Measurements from ENCODE around the gene HACD3. TPM values are rescaled to one million over a fixed set of nuclear protein-coding genes. Genes with fewer than 3 reads are reported as not detected.

Gene HACD3, protein sequence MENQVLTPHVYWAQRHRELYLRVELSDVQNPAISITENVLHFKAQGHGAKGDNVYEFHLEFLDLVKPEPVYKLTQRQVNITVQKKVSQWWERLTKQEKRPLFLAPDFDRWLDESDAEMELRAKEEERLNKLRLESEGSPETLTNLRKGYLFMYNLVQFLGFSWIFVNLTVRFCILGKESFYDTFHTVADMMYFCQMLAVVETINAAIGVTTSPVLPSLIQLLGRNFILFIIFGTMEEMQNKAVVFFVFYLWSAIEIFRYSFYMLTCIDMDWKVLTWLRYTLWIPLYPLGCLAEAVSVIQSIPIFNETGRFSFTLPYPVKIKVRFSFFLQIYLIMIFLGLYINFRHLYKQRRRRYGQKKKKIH
- 207 TPM for total RNA-seq

DNA sequence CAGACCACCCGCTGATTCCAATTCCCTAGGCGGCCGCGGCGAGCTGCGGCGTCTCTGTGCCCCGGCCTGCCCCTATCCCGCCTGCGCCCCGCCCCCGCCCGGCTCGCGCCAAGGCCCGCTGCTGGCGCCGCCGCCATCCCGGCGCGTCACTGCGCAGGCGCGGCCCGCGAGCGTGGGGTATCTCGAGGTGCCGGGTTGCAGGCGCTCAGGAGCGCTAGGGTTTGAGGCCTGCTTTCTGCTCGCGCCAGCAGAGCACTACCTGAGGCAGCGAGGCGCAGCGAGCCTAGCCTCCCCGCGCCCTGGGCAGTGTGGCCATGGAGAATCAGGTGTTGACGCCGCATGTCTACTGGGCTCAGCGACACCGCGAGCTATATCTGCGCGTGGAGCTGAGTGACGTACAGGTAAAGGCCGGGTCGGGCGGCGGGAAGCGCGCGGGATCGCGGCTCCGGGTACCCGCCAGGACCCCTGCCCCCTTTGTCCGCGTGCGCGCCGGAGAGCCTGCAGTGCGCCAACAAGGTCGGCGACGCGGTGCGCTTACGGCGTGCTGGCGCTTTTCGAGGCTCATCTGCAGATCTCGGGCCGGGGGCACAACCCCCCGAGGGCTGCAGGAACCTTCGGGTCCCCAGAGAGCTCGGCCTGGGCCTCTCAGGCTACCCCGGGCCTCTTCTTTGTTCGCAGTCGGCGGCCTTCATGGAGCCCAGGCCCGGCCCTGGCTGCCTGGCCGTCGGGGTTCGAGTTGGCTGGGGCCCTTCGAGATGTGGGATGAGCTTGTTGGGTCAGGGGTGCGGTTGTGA is at the start of gene HACD3:
TSS of gene HACD3 (plus strand) at position 146 of the 794 bp plus-strand sequence. CDS start at position 315, 169 bp downstream.

DNA sequence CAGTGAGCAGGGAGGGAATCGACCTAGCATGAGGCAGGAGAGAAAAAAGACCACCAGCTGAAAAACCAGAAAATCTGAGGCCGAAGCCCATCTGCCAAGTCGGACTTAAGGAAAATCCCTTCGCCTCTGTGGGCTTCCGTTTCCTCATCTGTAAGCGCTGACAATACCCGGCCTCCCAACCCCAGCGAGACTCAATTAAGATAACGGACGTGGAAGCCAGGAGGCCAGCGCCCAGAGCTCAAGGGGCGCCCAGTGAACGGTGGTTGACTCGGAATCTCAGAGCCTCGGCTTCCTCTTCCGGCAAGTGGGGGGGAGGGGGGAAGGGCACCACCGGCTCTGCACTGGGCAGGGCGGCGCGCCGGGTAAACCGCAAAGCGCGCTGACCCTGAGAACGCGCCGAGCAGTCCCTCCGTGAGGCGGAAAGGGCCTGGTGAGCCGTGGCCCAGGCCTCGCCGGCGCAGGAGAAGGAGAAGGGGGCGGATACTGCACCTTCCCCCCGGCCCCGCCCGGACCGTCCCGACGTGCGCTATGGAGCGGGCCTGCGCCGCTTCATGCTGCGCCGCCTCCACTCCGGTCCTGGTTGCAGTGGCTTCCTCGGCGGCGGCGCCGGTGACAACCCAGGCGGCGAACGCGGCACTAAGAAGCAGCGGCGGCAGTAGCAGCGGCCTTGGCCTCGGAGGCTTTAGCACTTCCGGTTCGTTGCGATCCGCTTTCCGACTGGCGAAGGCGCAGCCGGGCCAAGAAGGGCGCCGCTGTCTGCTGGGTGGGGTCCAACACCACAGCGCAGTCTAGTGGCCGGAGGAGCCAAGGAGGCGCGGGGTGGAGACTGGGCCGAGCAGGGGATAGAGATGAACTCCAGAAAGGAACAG is 13.0 kb upstream of the HACD3 start, which contains the start of gene DPP8:
TSS of gene DPP8 (minus strand) at position 693 of the 869 bp plus-strand sequence. CDS start 5,136 bp downstream, outside the sequence.

DNA sequence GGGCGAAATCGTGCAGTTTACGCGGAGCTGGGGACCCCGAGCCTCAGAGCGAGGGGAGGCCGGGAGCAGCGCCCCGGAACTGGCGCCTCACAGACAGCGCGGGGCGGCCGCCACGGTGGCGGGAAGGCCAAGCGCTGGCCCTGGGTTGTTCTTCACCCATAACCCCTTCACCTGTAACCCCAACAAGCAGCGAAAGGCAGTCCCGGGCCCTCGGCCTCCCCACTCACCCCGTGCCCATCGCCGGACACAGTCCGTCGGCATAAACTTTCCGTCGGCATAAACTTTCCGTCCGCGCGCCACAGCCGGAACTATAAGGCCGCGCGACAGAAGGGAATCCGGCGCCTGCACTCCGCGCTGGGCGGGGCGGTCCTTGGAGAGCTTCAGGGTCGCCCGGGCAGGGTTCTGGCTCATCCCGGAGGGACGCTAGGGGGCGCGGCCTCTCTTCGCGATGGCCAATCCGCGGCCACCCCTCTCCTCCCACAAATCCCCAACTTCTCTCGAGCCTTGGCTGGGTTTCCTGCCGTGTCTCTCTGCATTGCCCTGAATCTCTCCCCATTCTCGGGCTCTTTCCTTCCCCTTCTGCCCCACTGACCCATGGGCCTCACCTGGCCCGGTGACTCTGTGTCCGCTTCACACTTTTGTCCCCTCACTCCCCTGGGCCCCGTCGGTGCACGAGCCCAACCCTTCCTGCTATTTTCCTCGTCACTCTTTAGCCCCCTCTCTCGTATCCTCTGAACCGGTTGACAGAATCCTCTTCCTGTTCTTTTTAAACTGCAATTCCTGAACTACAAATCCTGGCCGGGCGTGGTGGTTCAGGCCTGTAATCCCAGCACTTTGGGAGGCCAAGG is 80.8 kb downstream of the HACD3 start, which contains the start of gene INTS14:
TSS of gene INTS14 (minus strand) at position 261 of the 848 bp plus-strand sequence. CDS start 3,751 bp downstream, outside the sequence.

DNA sequence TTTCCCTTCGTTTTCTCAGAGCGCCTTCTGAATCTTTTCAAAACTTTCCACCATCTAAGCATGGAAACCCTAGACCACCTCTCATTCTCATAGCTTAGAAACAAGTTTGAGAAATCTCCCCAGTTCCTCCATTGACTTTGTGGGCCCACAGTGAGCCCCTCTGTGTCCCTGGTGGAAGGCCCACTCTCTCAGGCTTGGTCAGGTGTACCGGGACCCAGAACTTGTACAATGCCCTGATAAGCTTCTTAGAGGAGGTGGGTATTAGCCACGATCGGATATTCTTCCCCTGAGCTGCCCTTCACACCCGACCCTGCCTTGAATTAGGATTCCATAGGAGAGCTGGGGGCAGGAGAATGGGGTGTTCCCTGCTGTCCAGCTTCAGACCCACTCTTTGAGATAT is 91.4 kb downstream of the HACD3 start, which contains the start of gene SLC24A1:
TSS of gene SLC24A1 (plus strand) at position 301 of the 400 bp plus-strand sequence. CDS start 2,143 bp downstream, outside the sequence.

Small RNAs within 50 kb of the gene (small RNA-seq; reads per million reads assigned to genes)
- gene RF00019 (not detected), gene RNU6-19P (not detected)

Other genes starting within 250 kb of the HACD3 start
- 9.5 TPM for gene PARP16, start 243.6 kb upstream of the HACD3 start, total RNA-seq
- gene RNU5A-1, start 234.4 kb upstream of the HACD3 start, total RNA-seq: not detected
- gene RNU5B-1, start 225.8 kb upstream of the HACD3 start, total RNA-seq: not detected
- gene IGDCC3, start 152.5 kb upstream of the HACD3 start, total RNA-seq: 6.7 TPM
- gene IGDCC4, start 107.5 kb upstream of the HACD3 start, total RNA-seq: 11.3 TPM
- 87.9 TPM for gene DPP8, start 12.8 kb upstream of the HACD3 start, total RNA-seq
- gene INTS14, start 80.7 kb downstream of the HACD3 start, total RNA-seq: 28.6 TPM
- 2.5 TPM for gene SLC24A1, start 91.5 kb downstream of the HACD3 start, total RNA-seq